ENCODE results near the gene VEGFA.

VEGFA gene

GRCh38 chr6:43773980-43774775 is 4.2 kb downstream of the VEGFA start:
- DNase-seq, result no peak

GRCh38 chr6:43774776-43775534 is 4.9 kb downstream of the VEGFA start:
- peak; percentile 78 for DNase-seq

- no peak for DNase-seq
These were observed 5.5 kb downstream of the VEGFA start for GRCh38 chr6:43775535-43775885.

- no peak for DNase-seq
These were observed 6.2 kb downstream of the VEGFA start for GRCh38 chr6:43776115-43776798.

GRCh38 chr6:43776799-43777776 is 7.1 kb downstream of the VEGFA start:
- DNase-seq, result no peak

- no peak for DNase-seq
These were observed 8.3 kb downstream of the VEGFA start for GRCh38 chr6:43778131-43778855.

- no peak for DNase-seq
These were observed 9.2 kb downstream of the VEGFA start for GRCh38 chr6:43778976-43779851.

- DNase-seq, result no peak
These were observed 9.8 kb downstream of the VEGFA start for GRCh38 chr6:43779852-43780236.

- no peak for DNase-seq
These were observed 10.3 kb downstream of the VEGFA start for GRCh38 chr6:43780293-43780692.

- DNase-seq, result no peak
These were observed 11.2 kb downstream of the VEGFA start for GRCh38 chr6:43780941-43781928.

GRCh38 chr6:43781941-43782704 is 12.1 kb downstream of the VEGFA start:
- DNase-seq, result no peak

- no peak for DNase-seq
These were observed 12.9 kb downstream of the VEGFA start for GRCh38 chr6:43782764-43783513.

GRCh38 chr6:43784049-43784855 is 14.2 kb downstream of the VEGFA start:
- no peak for DNase-seq

- DNase-seq, result no peak
These were observed 15.3 kb downstream of the VEGFA start for GRCh38 chr6:43785220-43785752.

- DNase-seq, result no peak
These were observed 15.9 kb downstream of the VEGFA start for GRCh38 chr6:43785904-43786303.

- DNase-seq, result no peak
These were observed 16.8 kb downstream of the VEGFA start for GRCh38 chr6:43786664-43787329.
